Stimulated activated CD8-positive, alpha-beta memory T cell treated with anti-CD3 and anti-CD28 coated beads, Interleukin-7, amount 100 ng/mL, for 48 hours (primary cell): ENCODE results near the gene SCARB2.

Experiments
- DNase-seq, 2 donors: peaks; one replicate each; pipeline ENCODE4 v3.0.0-alpha.2; 2020; ENCODE audit warnings: low read depth in 1 of 2; ENCODE audit errors: extremely low read depth in 1 of 2

SCARB2 gene

GRCh38 chr4:76156635-76157034 is 57.0 kb downstream of the SCARB2 start:
- no peak for DNase-seq

- DNase-seq = no peak
Measured at GRCh38 chr4:76155979-76156378, 57.6 kb downstream of the SCARB2 start.

- DNase-seq = no peak
Measured at GRCh38 chr4:76153356-76153755, 60.3 kb downstream of the SCARB2 start.

- peak; percentile 91 to 94 for DNase-seq
Measured at GRCh38 chr4:76148142-76148865, 65.3 kb downstream of the SCARB2 start, which contains the start of gene NUP54. Gene NUP54, minus strand, starts transcription at chr4:76148397. Its CDS starts 23 bp downstream, at chr4:76148374.

DNA sequence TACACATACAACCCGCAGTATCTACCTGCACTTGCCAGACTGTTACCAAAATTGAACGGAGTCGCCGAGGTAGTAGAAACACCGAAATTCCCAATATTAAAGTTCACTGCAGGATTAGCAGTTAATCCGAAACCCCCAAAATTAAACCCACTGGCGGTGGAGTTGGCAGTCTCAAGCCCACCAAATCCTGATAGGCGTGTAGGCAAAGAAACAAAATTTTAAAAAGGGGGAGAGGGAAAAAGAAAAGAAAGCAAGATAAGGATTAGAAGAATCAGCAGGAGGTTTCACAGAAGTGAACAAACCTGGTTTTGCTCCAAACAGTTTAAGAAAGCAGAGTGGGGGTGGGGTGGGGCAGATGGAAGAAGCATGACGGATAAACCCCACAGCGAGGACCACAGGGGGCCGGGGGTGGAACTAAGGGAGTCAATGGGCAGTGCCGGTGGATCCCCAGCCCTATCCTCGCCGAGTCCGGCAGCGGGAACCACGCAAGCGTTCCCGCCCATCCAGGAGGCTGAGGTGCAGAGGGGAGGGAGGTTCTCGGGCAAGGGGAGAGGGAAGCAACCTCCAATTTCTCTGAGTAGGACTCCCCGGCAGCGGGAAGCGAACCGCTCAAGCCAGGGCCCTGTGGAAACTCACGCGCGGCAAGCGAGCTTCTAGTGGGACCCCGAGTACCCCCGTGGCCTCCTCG is 66.0 kb downstream of the SCARB2 start:
- DNase-seq = peak; percentile 47 to 48

DNA sequence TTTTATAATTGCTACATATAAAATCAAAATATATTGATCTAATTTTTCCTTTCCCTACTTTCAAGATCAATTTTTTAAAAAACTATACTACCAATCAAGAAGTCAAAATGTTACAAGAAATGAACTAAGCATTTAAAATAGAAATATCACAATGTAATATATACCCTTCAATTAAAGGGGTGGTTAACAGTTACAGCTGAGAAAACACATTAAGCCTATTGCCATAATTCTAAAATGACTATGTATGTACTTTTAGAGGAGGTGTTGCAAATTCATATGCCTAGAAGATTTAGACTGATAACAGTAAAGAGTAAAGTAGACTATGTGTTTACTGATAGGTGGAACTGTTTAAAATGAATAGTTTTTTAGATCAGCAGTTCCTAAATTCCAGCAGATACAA is 69.1 kb downstream of the SCARB2 start:
- DNase-seq = no peak

GRCh38 chr4:76141241-76141640 is 72.4 kb downstream of the SCARB2 start:
- DNase-seq = no peak

DNA sequence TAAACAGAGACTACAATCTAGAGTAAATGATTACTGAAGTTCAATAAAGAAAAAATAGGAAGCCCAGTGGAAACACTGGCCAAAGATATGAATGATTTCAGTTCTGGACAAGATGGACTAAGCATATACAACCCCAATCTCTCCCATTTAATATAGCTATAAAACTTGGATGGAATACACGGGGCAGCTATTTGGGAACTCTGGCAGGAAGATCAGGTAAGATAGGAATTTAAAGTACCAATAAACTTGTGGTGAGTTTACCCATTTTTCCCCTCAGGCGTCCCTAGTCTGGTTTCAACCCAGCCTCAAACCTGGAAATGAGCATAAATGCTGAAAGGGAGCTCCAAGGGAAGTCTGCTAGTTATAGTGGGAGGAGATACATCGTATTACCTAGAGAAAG is 85.9 kb downstream of the SCARB2 start:
- no peak for DNase-seq

DNA sequence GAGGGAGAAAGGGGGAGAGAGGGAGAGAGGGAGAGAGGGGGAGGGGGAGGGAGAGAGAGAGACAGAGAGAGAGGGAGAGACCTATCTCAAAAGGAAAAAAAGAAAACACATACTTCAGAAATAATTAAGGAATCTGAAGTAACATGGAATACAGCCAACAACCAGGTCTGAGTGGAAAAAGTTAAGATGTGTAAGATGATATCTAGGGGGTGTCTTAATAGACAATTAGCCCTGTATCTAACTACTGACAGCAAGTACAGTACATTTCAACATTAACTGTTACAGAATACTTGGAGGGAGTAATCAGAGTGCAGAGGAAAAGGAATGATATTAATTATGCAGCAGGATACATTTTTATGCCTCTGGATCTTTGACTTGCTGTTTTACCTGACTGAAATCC is 87.8 kb downstream of the SCARB2 start:
- DNase-seq = no peak

DNA sequence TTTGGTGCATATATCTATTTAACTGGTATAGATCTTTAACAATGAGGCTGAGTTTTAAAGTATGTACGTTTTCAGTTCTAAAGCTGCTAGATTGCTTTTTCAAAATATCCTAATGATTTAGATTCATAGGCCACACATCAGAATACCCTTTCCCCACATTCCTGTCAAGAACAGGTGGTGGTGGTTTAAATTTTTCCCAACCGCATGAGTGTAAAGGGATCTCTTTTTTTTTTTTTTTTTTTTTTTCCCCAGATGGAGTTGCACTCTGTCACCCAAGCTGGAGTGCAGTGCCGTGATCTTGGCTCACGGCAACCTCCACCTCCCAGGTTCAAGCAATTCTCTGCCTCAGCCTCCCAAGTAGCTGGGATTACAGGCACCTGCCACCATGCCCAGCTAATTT is 93.4 kb downstream of the SCARB2 start:
- no peak for DNase-seq

DNA sequence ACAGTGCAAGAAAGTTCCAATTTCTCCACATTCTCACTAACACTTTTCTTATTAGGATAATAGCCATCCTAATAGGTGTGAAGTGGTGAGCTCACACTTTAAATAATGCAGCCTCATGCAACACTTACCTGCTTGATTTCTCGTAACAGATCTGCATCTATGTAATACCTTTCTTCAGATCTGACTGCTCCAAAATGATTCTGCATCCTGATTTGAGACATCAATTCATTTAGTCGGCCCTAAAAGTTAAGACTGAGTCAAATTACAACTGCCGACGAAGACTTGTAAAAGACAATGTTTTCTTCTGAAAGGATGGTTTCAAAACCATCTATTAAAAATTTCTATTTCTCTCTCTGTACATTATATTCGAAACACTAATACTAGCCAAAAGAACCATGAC is 96.1 kb downstream of the SCARB2 start:
- DNase-seq = no peak

GRCh38 chr4:76116821-76117220 is 96.8 kb downstream of the SCARB2 start:
- DNase-seq = no peak
